ENCODE results near the gene PTPRT. TPM values are rescaled to one million over a fixed set of nuclear protein-coding genes. Genes with fewer than 3 reads are reported as not detected.

Gene PTPRT
- total and polyA plus RNA-seq, 4 donors, result 0.03 to 0.19 (median 0.18) TPM; not detected in 1

- ATAC-seq (ENCODE audit: low FRiP score), result no peak
- H3K27me3 ChIP-seq (ENCODE audit: control insufficient read depth in 1 of 2, insufficient read depth in 2 of 2, low read length in 1 of 2), result no peaks in the 10 kb centered on the region
- no peaks in the 10 kb centered on the region for H3K9me3 ChIP-seq (ENCODE audit: control insufficient read depth, low read length)
- no peaks in the 10 kb centered on the region for H3K36me3 ChIP-seq (ENCODE audit: control insufficient read depth in 1 of 2, insufficient read depth in 2 of 2, low read length in 1 of 2)
- intact Hi-C loops (cut with DNase I), result no loop called here
- H3K4me3 ChIP-seq (ENCODE audit: low read length in 2 of 2), result no peak overlapping the region
- no peak overlapping the region for H3K27ac ChIP-seq (ENCODE audit: low read depth in 1 of 2, low read length in 2 of 2)
- 82 to 87% methylated on average over 4 of the region's 4 CpGs for WGBS, 2 donors
- H3K4me1 ChIP-seq (ENCODE audit: control insufficient read depth in 1 of 2, insufficient read depth in 2 of 2, low read length in 2 of 2), result no peaks in the 10 kb centered on the region
- DNase-seq, result no peak
Observed at GRCh38 chr20:42603655-42604054, 586.1 kb downstream of the PTPRT start.

- Histone ChIP-seq H3K4me3 (ENCODE audit: low read length in 2 of 2) (no peak overlapping the region), H3K36me3 (ENCODE audit: control insufficient read depth in 1 of 2, insufficient read depth in 2 of 2, low read length in 1 of 2) (no peaks in the 10 kb centered on the region), H3K27ac (ENCODE audit: low read depth in 1 of 2, low read length in 2 of 2) (no peak overlapping the region), H3K27me3 (ENCODE audit: control insufficient read depth in 1 of 2, insufficient read depth in 2 of 2, low read length in 1 of 2) (peaks cover 0 to 2% of the 10 kb centered on the region in 2 donors), H3K4me1 (ENCODE audit: control insufficient read depth in 1 of 2, insufficient read depth in 2 of 2, low read length in 2 of 2) (no peaks in the 10 kb centered on the region), H3K9me3 (ENCODE audit: control insufficient read depth, low read length) (no peaks in the 10 kb centered on the region)
- no peak for ATAC-seq (ENCODE audit: low FRiP score)
- no peak for DNase-seq
- 76 to 77% methylated on average over 5 of the region's 5 CpGs for WGBS, 2 donors
- intact Hi-C loops (cut with DNase I), result loop anchor here in 1 of 2 donors (10.0 kb wide), 1 partner anchor 56 kb away; no protein-coding TSS in a partner anchor
Observed at GRCh38 chr20:42598581-42598980, 591.1 kb downstream of the PTPRT start.

GRCh38 chr20:42595625-42596024 is 594.1 kb downstream of the PTPRT start:
- H3K4me1 ChIP-seq (ENCODE audit: control insufficient read depth in 1 of 2, insufficient read depth in 2 of 2, low read length in 2 of 2), result no peaks in the 10 kb centered on the region
- H3K27me3 ChIP-seq (ENCODE audit: control insufficient read depth in 1 of 2, insufficient read depth in 2 of 2, low read length in 1 of 2), result peaks cover 0 to 2% of the 10 kb centered on the region in 2 donors
- ATAC-seq (ENCODE audit: low FRiP score) (no peak), DNase-seq (no peak)
- H3K9me3 ChIP-seq (ENCODE audit: control insufficient read depth, low read length), result no peaks in the 10 kb centered on the region
- H3K27ac ChIP-seq (ENCODE audit: low read depth in 1 of 2, low read length in 2 of 2), result no peak overlapping the region
- no peaks in the 10 kb centered on the region for H3K36me3 ChIP-seq (ENCODE audit: control insufficient read depth in 1 of 2, insufficient read depth in 2 of 2, low read length in 1 of 2)
- H3K4me3 ChIP-seq (ENCODE audit: low read length in 2 of 2), result no peak overlapping the region
- WGBS, 2 donors, result 86 to 95% methylated on average over 1 of the region's 1 CpG
- intact Hi-C loops (cut with DNase I), result loop anchor here in 1 of 2 donors (10.0 kb wide), 1 partner anchor 59 kb away; no protein-coding TSS in a partner anchor

- WGBS, 2 donors, result 78 to 82% methylated on average over 3 of the region's 3 CpGs
- H3K4me1 ChIP-seq (ENCODE audit: control insufficient read depth in 1 of 2, insufficient read depth in 2 of 2, low read length in 2 of 2), result no peaks in the 10 kb centered on the region
- DNase-seq (no peak), ATAC-seq (ENCODE audit: low FRiP score) (no peak)
- intact Hi-C loops (cut with DNase I), result loop anchor here in 1 of 2 donors (10.0 kb wide), 1 partner anchor 60 kb away; no protein-coding TSS in a partner anchor
- peaks cover 0 to 2% of the 10 kb centered on the region in 2 donors for H3K27me3 ChIP-seq (ENCODE audit: control insufficient read depth in 1 of 2, insufficient read depth in 2 of 2, low read length in 1 of 2)
- no peaks in the 10 kb centered on the region for H3K36me3 ChIP-seq (ENCODE audit: control insufficient read depth in 1 of 2, insufficient read depth in 2 of 2, low read length in 1 of 2)
- no peaks in the 10 kb centered on the region for H3K9me3 ChIP-seq (ENCODE audit: control insufficient read depth, low read length)
- H3K27ac ChIP-seq (ENCODE audit: low read depth in 1 of 2, low read length in 2 of 2), result no peak overlapping the region
- no peak overlapping the region for H3K4me3 ChIP-seq (ENCODE audit: low read length in 2 of 2)
Observed at GRCh38 chr20:42594659-42595058, 595.0 kb downstream of the PTPRT start.

- Histone ChIP-seq H3K4me1 (ENCODE audit: control insufficient read depth in 1 of 2, insufficient read depth in 2 of 2, low read length in 2 of 2) (no peaks in the 10 kb centered on the region), H3K27ac (ENCODE audit: low read depth in 1 of 2, low read length in 2 of 2) (no peak overlapping the region), H3K27me3 (ENCODE audit: control insufficient read depth in 1 of 2, insufficient read depth in 2 of 2, low read length in 1 of 2) (peaks cover 0 to 2% of the 10 kb centered on the region in 2 donors), H3K9me3 (ENCODE audit: control insufficient read depth, low read length) (no peaks in the 10 kb centered on the region), H3K36me3 (ENCODE audit: control insufficient read depth in 1 of 2, insufficient read depth in 2 of 2, low read length in 1 of 2) (no peaks in the 10 kb centered on the region), H3K4me3 (ENCODE audit: low read length in 2 of 2) (no peak overlapping the region)
- no peak for ATAC-seq (ENCODE audit: low FRiP score)
- 72 to 73% methylated on average over 7 of the region's 7 CpGs for WGBS, 2 donors
- no peak for DNase-seq
- intact Hi-C loops (cut with DNase I), result loop anchor here in 1 of 2 donors (10.0 kb wide), 1 partner anchor 61 kb away; no protein-coding TSS in a partner anchor
Observed at GRCh38 chr20:42594011-42594410, 595.7 kb downstream of the PTPRT start.

- Histone ChIP-seq H3K27me3 (ENCODE audit: control insufficient read depth in 1 of 2, insufficient read depth in 2 of 2, low read length in 1 of 2) (peaks cover 0 to 2% of the 10 kb centered on the region in 2 donors), H3K36me3 (ENCODE audit: control insufficient read depth in 1 of 2, insufficient read depth in 2 of 2, low read length in 1 of 2) (no peaks in the 10 kb centered on the region), H3K4me3 (ENCODE audit: low read length in 2 of 2) (no peak overlapping the region), H3K4me1 (ENCODE audit: control insufficient read depth in 1 of 2, insufficient read depth in 2 of 2, low read length in 2 of 2) (no peaks in the 10 kb centered on the region), H3K27ac (ENCODE audit: low read depth in 1 of 2, low read length in 2 of 2) (no peak overlapping the region), H3K9me3 (ENCODE audit: control insufficient read depth, low read length) (no peaks in the 10 kb centered on the region)
- 69 to 72% methylated on average over 2 of the region's 2 CpGs for WGBS, 2 donors
- DNase-seq (no peak), ATAC-seq (ENCODE audit: low FRiP score) (no peak)
- intact Hi-C loops (cut with DNase I), result loop anchor here in 1 of 2 donors (10.0 kb wide), 1 partner anchor 65 kb away; no protein-coding TSS in a partner anchor
Observed at GRCh38 chr20:42589976-42590639, 599.6 kb downstream of the PTPRT start.

- no peaks in the 10 kb centered on the region for H3K9me3 ChIP-seq (ENCODE audit: control insufficient read depth, low read length)
- no peak overlapping the region for H3K4me3 ChIP-seq (ENCODE audit: low read length in 2 of 2)
- DNase-seq (no peak), ATAC-seq (ENCODE audit: low FRiP score) (no peak)
- no peak overlapping the region for H3K27ac ChIP-seq (ENCODE audit: low read depth in 1 of 2, low read length in 2 of 2)
- WGBS, 2 donors, result 79 to 85% methylated on average over 2 of the region's 2 CpGs
- H3K27me3 ChIP-seq (ENCODE audit: control insufficient read depth in 1 of 2, insufficient read depth in 2 of 2, low read length in 1 of 2), result peaks cover 0 to 2% of the 10 kb centered on the region in 2 donors
- no peaks in the 10 kb centered on the region for H3K36me3 ChIP-seq (ENCODE audit: control insufficient read depth in 1 of 2, insufficient read depth in 2 of 2, low read length in 1 of 2)
- H3K4me1 ChIP-seq (ENCODE audit: control insufficient read depth in 1 of 2, insufficient read depth in 2 of 2, low read length in 2 of 2), result no peaks in the 10 kb centered on the region
- intact Hi-C loops (cut with DNase I), result no loop called here
Observed at GRCh38 chr20:42588847-42589246, 600.9 kb downstream of the PTPRT start.

- no peak for DNase-seq
- Histone ChIP-seq H3K27me3 (ENCODE audit: control insufficient read depth in 1 of 2, insufficient read depth in 2 of 2, low read length in 1 of 2) (no peaks in the 10 kb centered on the region), H3K36me3 (ENCODE audit: control insufficient read depth in 1 of 2, insufficient read depth in 2 of 2, low read length in 1 of 2) (no peaks in the 10 kb centered on the region), H3K4me1 (ENCODE audit: control insufficient read depth in 1 of 2, insufficient read depth in 2 of 2, low read length in 2 of 2) (no peaks in the 10 kb centered on the region), H3K9me3 (ENCODE audit: control insufficient read depth, low read length) (no peaks in the 10 kb centered on the region), H3K4me3 (ENCODE audit: low read length in 2 of 2) (no peak overlapping the region), H3K27ac (ENCODE audit: low read depth in 1 of 2, low read length in 2 of 2) (no peak overlapping the region)
- 71 to 78% methylated on average over 7 of the region's 7 CpGs for WGBS, 2 donors
- ATAC-seq (ENCODE audit: low FRiP score), result no peak
- intact Hi-C loops (cut with DNase I), result no loop called here
Observed at GRCh38 chr20:42587427-42587826, 602.3 kb downstream of the PTPRT start.

GRCh38 chr20:42581311-42581710 is 608.4 kb downstream of the PTPRT start:
- H3K9me3 ChIP-seq (ENCODE audit: control insufficient read depth, low read length), result no peaks in the 10 kb centered on the region
- no peak for ATAC-seq (ENCODE audit: low FRiP score)
- no peak overlapping the region for H3K4me3 ChIP-seq (ENCODE audit: low read length in 2 of 2)
- intact Hi-C loops (cut with DNase I), result no loop called here
- no peak overlapping the region for H3K27ac ChIP-seq (ENCODE audit: low read depth in 1 of 2, low read length in 2 of 2)
- no peaks in the 10 kb centered on the region for H3K4me1 ChIP-seq (ENCODE audit: control insufficient read depth in 1 of 2, insufficient read depth in 2 of 2, low read length in 2 of 2)
- H3K27me3 ChIP-seq (ENCODE audit: control insufficient read depth in 1 of 2, insufficient read depth in 2 of 2, low read length in 1 of 2), result no peaks in the 10 kb centered on the region
- whole genome bisulfite sequencing, 2 donors, result 79 to 85% methylated on average over 3 of the region's 3 CpGs
- H3K36me3 ChIP-seq (ENCODE audit: control insufficient read depth in 1 of 2, insufficient read depth in 2 of 2, low read length in 1 of 2), result no peaks in the 10 kb centered on the region
- DNase-seq, result no peak

Data from aorta (tissue), 5 donors.